K562 (cell line): ENCODE measurements around the gene PARP1. TPM values are rescaled to one million over a fixed set of nuclear protein-coding genes. Genes with fewer than 3 reads are reported as not detected.

Experiments used
- ATAC-seq: fragments of 200-7000 bp; cut with Tn5 transposase; 3 replicates; pipeline ENCODE4 v1.9.1; 2020; ENCODE audit warnings: moderate library complexity
- BruUV-seq: library from RNA; stranded (reverse); fragments of 400-500 nt; replicated peaks from 2 replicates; lab custom pipeline; 2021; lab: Mats Ljungman, UMichigan
- CTCF ChIA-PET: fragments of 300-600 bp; formaldehyde crosslinking; extraction: SDS; loops from one replicate; lab custom pipeline; 2021; ENCODE audit warnings: low intra/inter-chr PET ratio; lab: Yijun Ruan, JAX
- POLR2A ChIA-PET: fragments of 300-600, 350-650 bp; sonication (Branson Sonifier 250); formaldehyde crosslinking; extraction: SDS; loops from one replicate; lab custom pipeline; 2021; ENCODE audit warnings: antibody characterized with exemption, inconsistent platforms; lab: Yijun Ruan, JAX
- DNase-seq, 4 experiments: peaks; one replicate each; pipeline versions ENCODE4 v3.0.0 to v3.0.0-alpha.2; 2011 to 2018; ENCODE audit warnings: low spot score in 3 of 4, mixed read lengths in 3 of 4; ENCODE audit errors: extremely low read depth in 1 of 4
- FAIRE-seq: peaks from 2 replicates; lab custom pipeline; 2011; peaks lifted over from hg19 to GRCh38; lab: Jason Lieb, UNC
- H2AFZ ChIP-seq: 2 replicates; pipeline ENCODE4 v1.6.0; 2011; ENCODE audit warnings: low read depth, low read length, control low read depth, inconsistent platforms
- H3K27ac ChIP-seq: fragments of 200-600 bp; 3 replicates; pipeline ENCODE4 v1.8.0; 2011; ENCODE audit warnings: low read depth, mild to moderate bottlenecking, control low read depth, inconsistent platforms, low read length, moderate library complexity, mixed read lengths; ENCODE audit errors: extremely low read depth
- H3K27me3 ChIP-seq, 2 experiments: fragments of 300-600 bp in 1 of 2; 2 replicates in 1 of 2; 3 replicates in 1 of 2; pipeline versions ENCODE4 v1.6.0 to v1.8.0; 2011; ENCODE audit warnings: inconsistent platforms in 2 of 2, low read length in 2 of 2, mild to moderate bottlenecking in 1 of 2, mixed read lengths in 1 of 2, moderate library complexity in 1 of 2; ENCODE audit not compliant: control insufficient read depth in 2 of 2, insufficient read depth in 2 of 2
- H3K36me3 ChIP-seq: fragments of 300-600 bp; 3 replicates; pipeline ENCODE4 v1.8.0; 2011; ENCODE audit warnings: mild to moderate bottlenecking, low read length, inconsistent platforms; ENCODE audit not compliant: control insufficient read depth, insufficient read depth
- H3K4me1 ChIP-seq, 2 experiments: fragments of 200-600 bp in 1 of 2; replicated peaks in 1 of 2; 2 replicates in 1 of 2; 3 replicates in 1 of 2; pipeline versions ENCODE4 v1.5.1 to v1.8.0; 2011; ENCODE audit warnings: inconsistent platforms in 2 of 2, low read length in 2 of 2, mild to moderate bottlenecking in 1 of 2, mixed read lengths in 1 of 2, moderate library complexity in 1 of 2; ENCODE audit not compliant: control insufficient read depth in 2 of 2, insufficient read depth in 2 of 2
- H3K4me2 ChIP-seq: 2 replicates; pipeline ENCODE4 v1.6.1; 2011; ENCODE audit warnings: low read length, control low read depth, inconsistent platforms, mixed read lengths; ENCODE audit not compliant: insufficient read depth
- H3K4me3 ChIP-seq: fragments of 200-600 bp; sonication (generic), shearing (Covaris generic); 2 replicates; pipeline ENCODE4 v1.5.1; 2016; ENCODE audit warnings: control low read depth, inconsistent platforms
- H3K79me2 ChIP-seq: fragments of 200-600 bp; 3 replicates; pipeline ENCODE4 v1.8.0; 2011; ENCODE audit warnings: low read length, inconsistent platforms; ENCODE audit not compliant: control insufficient read depth, insufficient read depth
- H3K9ac ChIP-seq, 2 experiments: 2 replicates each; pipeline versions ENCODE4 v1.6.0 to v1.6.1; 2011; ENCODE audit warnings: low read depth in 2 of 2, low read length in 2 of 2, control low read depth in 1 of 2, inconsistent platforms in 1 of 2, mild to moderate bottlenecking in 1 of 2, mixed read lengths in 1 of 2; ENCODE audit not compliant: insufficient read depth in 1 of 2
- H3K9me1 ChIP-seq: one replicate; pipeline ENCODE4 v1.6.0; 2011; ENCODE audit warnings: inconsistent platforms, mild to moderate bottlenecking, low read length, moderate library complexity; ENCODE audit not compliant: control insufficient read depth, insufficient read depth
- H3K9me3 ChIP-seq: replicated peaks from 2 replicates; pipeline ENCODE4 v1.5.1; 2011; ENCODE audit warnings: low read depth, low read length, inconsistent platforms; ENCODE audit not compliant: control insufficient read depth, insufficient read depth
- H4K20me1 ChIP-seq: replicated peaks from 2 replicates; pipeline ENCODE4 v1.6.1; 2011; ENCODE audit warnings: low read length, inconsistent platforms, mixed read lengths; ENCODE audit not compliant: control insufficient read depth, insufficient read depth
- CHD4 ChIP-seq: fragments of 200-600 bp; sonication (generic); IDR thresholded peaks from 3 replicates; pipeline ENCODE4 v1.6.1; 2012; ENCODE audit warnings: low read depth, mild to moderate bottlenecking, mixed read lengths, low read length, inconsistent platforms; ENCODE audit not compliant: insufficient read depth, insufficient replicate concordance, poor library complexity, severe bottlenecking
- EP300 ChIP-seq: IDR thresholded peaks from 2 replicates; pipeline ENCODE4 v1.6.1; 2012; ENCODE audit warnings: low read length, improper control_type of control experiment
- ESRRA ChIP-seq: fragments of 450-650 bp; IDR thresholded peaks from 2 replicates; pipeline ENCODE4 v1.6.1; 2014; ENCODE audit warnings: low read depth, mild to moderate bottlenecking, moderate library complexity, borderline replicate concordance
- FOS ChIP-seq: IDR thresholded peaks from 3 replicates; pipeline ENCODE4 v1.6.1; 2011; ENCODE audit not compliant: insufficient read length; ENCODE audit errors: extremely low read depth
- GATA2 ChIP-seq: sonication (generic); formaldehyde crosslinking; IDR thresholded peaks from 2 replicates; pipeline ENCODE4 v1.4.0; 2020; ENCODE audit warnings: mild to moderate bottlenecking, missing genetic modification reagents
- LARP7 ChIP-seq: fragments of 450-650 bp; IDR thresholded peaks from 2 replicates; pipeline ENCODE4 v1.6.1; 2016
- TGIF2 ChIP-seq: sonication (generic); formaldehyde crosslinking; IDR thresholded peaks from 2 replicates; pipeline ENCODE4 v1.8.1; 2022; ENCODE audit warnings: mild to moderate bottlenecking, missing genetic modification reagents, moderate library complexity
- THAP7 ChIP-seq: fragments of 250-450 bp; sonication (Bioruptor Pico); IDR thresholded peaks from 2 replicates; pipeline ENCODE4 v1.5.0; 2021
- TSC22D4 ChIP-seq: fragments of 450-650 bp; IDR thresholded peaks from 2 replicates; pipeline ENCODE4 v1.6.1; 2016; ENCODE audit warnings: missing genetic modification characterization, missing biosample characterization, control low read depth
- ZNF274 ChIP-seq: IDR thresholded peaks from 2 replicates; pipeline ENCODE4 v1.6.1; 2011; ENCODE audit warnings: low read depth, mild to moderate bottlenecking, low read length, moderate library complexity, borderline replicate concordance
- ZNF324 ChIP-seq: fragments of 250-450 bp; sonication (Bioruptor Pico); IDR thresholded peaks from 2 replicates; pipeline ENCODE4 v1.4.0; 2020; ENCODE audit warnings: mild to moderate bottlenecking
- ZNF512 ChIP-seq: IDR thresholded peaks from 2 replicates; pipeline ENCODE4 v1.6.1; 2016; ENCODE audit warnings: missing genetic modification characterization, missing compliant biosample characterization
- ZNF561 ChIP-seq: fragments of 450-650 bp; formaldehyde crosslinking; conservative IDR thresholded peaks from 2 replicates; pipeline ENCODE4 v1.4.0; 2020; ENCODE audit warnings: mild to moderate bottlenecking, moderate library complexity
- ZNF79 ChIP-seq: fragments of 250-450 bp; sonication (Bioruptor Pico); IDR thresholded peaks from 2 replicates; pipeline ENCODE4 v1.4.0; 2020; ENCODE audit warnings: low read depth, mild to moderate bottlenecking, moderate library complexity
- WGBS: fragments of 100-300 bp; shearing (Covaris generic); methylation state at CpG from one replicate; pipeline ENCODE4 v1.1.6; 2016; ENCODE audit warnings: low coverage, mixed read lengths; ENCODE audit not compliant: insufficient coverage; ENCODE audit errors: missing lambda C conversion rate; 5-methylcytosine and 5-hydroxymethylcytosine counted together
- in situ Hi-C: fragments of 300-500 bp; cut with MboI; formaldehyde crosslinking; loops from 4 replicates; pipeline ENCODE4 v1.15.0; 2018; ENCODE audit warnings: inconsistent platforms, mixed read lengths
- intact Hi-C: fragments of 100-400 bp; cut with micrococcal nuclease; formaldehyde crosslinking; loops from 2 replicates; pipeline ENCODE4 v1.14.2; 2022
- polyA plus RNA-seq, 8 experiments: library from polyadenylated mRNA; depleted of rRNA in 4 of 8; stranded (reverse) in 5 of 8; unstranded in 3 of 8; fragments of >200 nt; fragmentation: Nextera tagmentation in 2 of 8; fragmentation: Illumina TruSeq in 1 of 8; extraction: Ambion mirVana in 2 of 8; extraction: Trizol in 1 of 8; gene quantifications; 2 replicates each; pipeline versions ENCODE4 v1.2.1 to v1.2.3, GENCODE V29; 2011 to 2014; ENCODE audit warnings: inconsistent platforms in 1 of 8, missing spikeins in 1 of 8
- total RNA-seq, 7 experiments: library from RNA; depleted of rRNA in 6 of 7; stranded (reverse); fragments of >200 nt in 6 of 7; fragmentation: Illumina TruSeq in 2 of 7; extraction: Trizol in 2 of 7; gene quantifications; 2 replicates each; pipeline versions ENCODE4 v1.2.1 to v1.2.3, GENCODE V29; 2011 to 2021; ENCODE audit warnings: low replicate concordance in 1 of 7

Gene PARP1
- total and polyA plus RNA-seq, 9 of the 15 experiments (the other 6 are each of a cell fraction or from before 2014, with no cell fraction given), result 121 to 306 (median 250) TPM

GRCh38 chr1:226388131-226388530 lies 19.8 kb downstream of the PARP1 start:
- no peaks in the 10 kb centered on the region for H3K4me1 ChIP-seq
- TF ChIP-seq ZNF79 (CRISPR knock-in tag) (no peak), TSC22D4 (tag) (no peak)
- no peak overlapping the region for H3K9ac ChIP-seq
- no peaks in the 10 kb centered on the region for H3K9me3 ChIP-seq
- H3K9me1 ChIP-seq, result no peaks in the 10 kb centered on the region
- intact Hi-C loops (no loop called here), in situ Hi-C loops (no loop called here)
- H3K79me2 ChIP-seq, result peaks cover 9% of the 10 kb centered on the region; the same call in 1 of the 3 replicates
- CTCF ChIA-PET, result no interaction called here
- POLR2A ChIA-PET, result interaction anchor here (0.7 kb wide), 1 partner anchor 604 kb away, joined by 4 read pairs; no protein-coding TSS in a partner anchor
- peaks cover 99% of the 10 kb centered on the region for H3K36me3 ChIP-seq
- peaks cover 7% of the 10 kb centered on the region; the same call in 1 of the 2 replicates for H4K20me1 ChIP-seq
- no peak overlapping the region for H2AFZ ChIP-seq
- H3K4me2 ChIP-seq, result no peak overlapping the region
- FAIRE-seq (no peak), DNase-seq (no peak), ATAC-seq (no peak)
- no peaks in the 10 kb centered on the region for H3K27me3 ChIP-seq
- no peak overlapping the region for H3K27ac ChIP-seq
- no TSS peak for BruUV-seq
- no peak overlapping the region for H3K4me3 ChIP-seq
- WGBS, result 100% methylated on average over 1 of the region's 1 CpG

GRCh38 chr1:226384717-226385116 lies 23.2 kb downstream of the PARP1 start:
- H3K4me3 ChIP-seq, result no peak overlapping the region
- no peak overlapping the region for H3K9ac ChIP-seq
- no peaks in the 10 kb centered on the region for H3K27me3 ChIP-seq
- 97% methylated on average over 11 of the region's 11 CpGs for WGBS
- no peak overlapping the region for H2AFZ ChIP-seq
- ChIA-PET CTCF (no interaction called here), POLR2A (interaction anchor here (1.0 kb wide), 1 partner anchor 12 kb away, joined by 3 read pairs; no protein-coding TSS in a partner anchor)
- ATAC-seq (no peak), FAIRE-seq (no peak), DNase-seq (no peak)
- no peak overlapping the region for H3K4me2 ChIP-seq
- H3K4me1 ChIP-seq, result no peaks in the 10 kb centered on the region
- H3K79me2 ChIP-seq, result no peaks in the 10 kb centered on the region
- no TSS peak for BruUV-seq
- H4K20me1 ChIP-seq, result peaks cover 7% of the 10 kb centered on the region; the same call in 1 of the 2 replicates
- intact Hi-C loops (no loop called here), in situ Hi-C loops (no loop called here)
- H3K27ac ChIP-seq, result no peak overlapping the region
- no peaks in the 10 kb centered on the region for H3K9me3 ChIP-seq
- H3K9me1 ChIP-seq, result no peaks in the 10 kb centered on the region
- peaks cover 100% of the 10 kb centered on the region for H3K36me3 ChIP-seq
- TF ChIP-seq GATA2 (CRISPR knock-in tag) (no peak), ZNF324 (CRISPR knock-in tag) (no peak), FOS (no peak), TGIF2 (no peak), EP300 (no peak), ZNF512 (tag) (no peak), ESRRA (no peak), ZNF561 (no peak), CHD4 (no peak), LARP7 (no peak), ZNF274 (no peak), THAP7 (CRISPR knock-in tag) (no peak)
